Lung (tissue), 12 donors: Measurements from ENCODE around the gene DNM1L. TPM values are rescaled to one million over a fixed set of nuclear protein-coding genes. Genes with fewer than 3 reads are reported as not detected.
A peak's percentile ranks its signal among the peaks of the same experiment; 100 is the strongest.

Experiments
- ATAC-seq: fragments of 200-7000 bp; cut with Tn5 transposase; one replicate; pipeline ENCODE4 v1.9.1; 2020; ENCODE audit warnings: moderate number of reproducible peaks; ENCODE audit not compliant: insufficient read depth, low FRiP score
- DNase-seq, 3 donors: peaks; one replicate each; pipeline ENCODE4 v3.0.0-alpha.2; 2013 to 2017
- H3K27ac ChIP-seq, 2 donors: one replicate each; pipeline ENCODE4 v1.5.1; 2013; ENCODE audit warnings: mild to moderate bottlenecking in 2 of 2, moderate library complexity in 2 of 2, control low read depth in 1 of 2, inconsistent platforms in 1 of 2, low read depth in 1 of 2, low read length in 1 of 2
- H3K27me3 ChIP-seq, 3 donors: one replicate each; pipeline ENCODE4 v1.5.1; 2013; ENCODE audit warnings: low read length in 2 of 3; ENCODE audit not compliant: control insufficient read depth in 3 of 3, insufficient read depth in 3 of 3
- H3K36me3 ChIP-seq, 4 donors: one replicate each; pipeline ENCODE4 v1.5.1; 2013; ENCODE audit warnings: low read length in 4 of 4, mild to moderate bottlenecking in 1 of 4, moderate library complexity in 1 of 4; ENCODE audit not compliant: control insufficient read depth in 4 of 4, insufficient read depth in 4 of 4
- H3K4me1 ChIP-seq, 5 donors: one replicate each; pipeline ENCODE4 v1.5.1; 2013; ENCODE audit warnings: low read length in 5 of 5, mild to moderate bottlenecking in 2 of 5, moderate library complexity in 1 of 5; ENCODE audit not compliant: control insufficient read depth in 5 of 5, insufficient read depth in 5 of 5
- H3K4me3 ChIP-seq: one replicate; pipeline ENCODE4 v1.5.1; 2013; ENCODE audit warnings: mild to moderate bottlenecking, control low read depth, moderate library complexity
- H3K9ac ChIP-seq, 2 donors: one replicate each; pipeline ENCODE4 v1.5.1; 2013; ENCODE audit warnings: low read length in 2 of 2, control low read depth in 1 of 2; ENCODE audit not compliant: insufficient read depth in 1 of 2
- H3K9me3 ChIP-seq, 4 donors: one replicate each; pipeline ENCODE4 v1.5.1; 2013; ENCODE audit warnings: low read length in 3 of 4, mild to moderate bottlenecking in 1 of 4, moderate library complexity in 1 of 4; ENCODE audit not compliant: control insufficient read depth in 4 of 4, insufficient read depth in 3 of 4
- whole genome bisulfite sequencing, 2 donors: extraction: QIAGEN DNeasy Blood & Tissue Kit; methylation state at CpG; one replicate each; pipeline ENCODE4 v1.1.7; 2013; 5-methylcytosine and 5-hydroxymethylcytosine counted together
- polyA plus RNA-seq, 2 donors: library from polyadenylated mRNA; stranded (reverse); fragments of 200-250 nt; gene quantifications; one replicate each; pipeline ENCODE4 v1.2.1, GENCODE V29; 2013
- total RNA-seq, 2 donors: library from RNA; depleted of rRNA in 1 of 2; stranded (reverse); fragments of >200 nt in 1 of 2; gene quantifications; one replicate each; pipeline ENCODE4 v1.2.1, GENCODE V29; 2014 to 2021
- TF ChIP-seq, protein P1 (sequence below): IDR thresholded peaks from 2 replicates; pipeline ENCODE4 v1.5.1; 2012; ENCODE audit warnings: mild to moderate bottlenecking; ENCODE audit errors: control extremely low read depth, extremely low read depth
- donor health status: control.
- donor health status: control.
- donor health status: Bipolar disorder and iron deficiency.
- donor health status: healthy.
- donor health status: DM: yes; HTN: yes; CAD: no.

The DNM1L gene
- total and polyA plus RNA-seq, 4 donors, result 27.4 to 88.1 (median 41.0) TPM

DNA sequence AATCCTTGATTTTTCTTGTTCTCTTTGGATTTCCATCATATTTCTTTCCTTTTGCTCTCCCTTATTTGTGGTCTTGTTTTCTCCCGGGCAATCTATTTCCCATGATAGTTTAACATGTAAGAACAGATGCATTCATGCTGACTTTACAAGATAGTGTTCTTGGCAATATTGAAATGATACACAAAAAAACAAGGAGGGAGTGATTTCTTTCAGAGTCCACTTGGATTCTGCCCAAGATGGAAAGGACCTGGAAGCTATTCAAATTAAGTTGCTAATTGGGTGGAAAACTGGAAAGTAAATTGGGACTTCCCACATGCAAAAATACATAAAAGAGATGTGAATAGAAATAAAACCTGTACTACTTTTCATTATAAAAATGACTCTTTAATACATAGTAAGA is 91.0 kb downstream of the DNM1L start:
- no peak overlapping the region for H3K4me3 ChIP-seq
- peak in 2 of 3 donors; percentile 38 to 50 for DNase-seq
- no peak for ATAC-seq
- H3K9me3 ChIP-seq, result no peaks in the 10 kb centered on the region
- TF ChIP-seq, protein P1, sequence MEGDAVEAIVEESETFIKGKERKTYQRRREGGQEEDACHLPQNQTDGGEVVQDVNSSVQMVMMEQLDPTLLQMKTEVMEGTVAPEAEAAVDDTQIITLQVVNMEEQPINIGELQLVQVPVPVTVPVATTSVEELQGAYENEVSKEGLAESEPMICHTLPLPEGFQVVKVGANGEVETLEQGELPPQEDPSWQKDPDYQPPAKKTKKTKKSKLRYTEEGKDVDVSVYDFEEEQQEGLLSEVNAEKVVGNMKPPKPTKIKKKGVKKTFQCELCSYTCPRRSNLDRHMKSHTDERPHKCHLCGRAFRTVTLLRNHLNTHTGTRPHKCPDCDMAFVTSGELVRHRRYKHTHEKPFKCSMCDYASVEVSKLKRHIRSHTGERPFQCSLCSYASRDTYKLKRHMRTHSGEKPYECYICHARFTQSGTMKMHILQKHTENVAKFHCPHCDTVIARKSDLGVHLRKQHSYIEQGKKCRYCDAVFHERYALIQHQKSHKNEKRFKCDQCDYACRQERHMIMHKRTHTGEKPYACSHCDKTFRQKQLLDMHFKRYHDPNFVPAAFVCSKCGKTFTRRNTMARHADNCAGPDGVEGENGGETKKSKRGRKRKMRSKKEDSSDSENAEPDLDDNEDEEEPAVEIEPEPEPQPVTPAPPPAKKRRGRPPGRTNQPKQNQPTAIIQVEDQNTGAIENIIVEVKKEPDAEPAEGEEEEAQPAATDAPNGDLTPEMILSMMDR, result no peak
- no peaks in the 10 kb centered on the region for H3K36me3 ChIP-seq
- H3K4me1 ChIP-seq, result peaks cover 0 to 36% (median 0%) of the 10 kb centered on the region in 5 donors
- peaks cover 0 to 25% (median 0%) of the 10 kb centered on the region in 3 donors for H3K27me3 ChIP-seq
- 67 to 81% methylated on average over 1 of the region's 1 CpG for WGBS, 2 donors
- H3K27ac ChIP-seq, result no peak overlapping the region
- no peak overlapping the region for H3K9ac ChIP-seq

GRCh38 chr12:32773691-32774090 is 94.6 kb downstream of the DNM1L start:
- peaks cover 0 to 25% (median 0%) of the 10 kb centered on the region in 3 donors for H3K27me3 ChIP-seq

GRCh38 chr12:32776258-32776657 is 97.2 kb downstream of the DNM1L start:
- H3K9ac ChIP-seq, result no peak overlapping the region
- peaks cover 0 to 24% (median 0%) of the 10 kb centered on the region in 3 donors for H3K27me3 ChIP-seq
- peaks cover 0 to 19% (median 7%) of the 10 kb centered on the region in 5 donors for H3K4me1 ChIP-seq
- no peaks in the 10 kb centered on the region for H3K9me3 ChIP-seq
- no peak for ATAC-seq
- no peak overlapping the region for H3K27ac ChIP-seq
- TF ChIP-seq, protein P1, result no peak
- H3K4me3 ChIP-seq, result no peak overlapping the region
- DNase-seq, result no peak
- no peaks in the 10 kb centered on the region for H3K36me3 ChIP-seq
- WGBS, 2 donors, result 75 to 81% methylated on average over 4 of the region's 4 CpGs

More at GRCh38 chr12:32773691-32774090, 94.6 kb downstream of the DNM1L start:
- Histone ChIP-seq H3K36me3 (no peaks in the 10 kb centered on the region), H3K9ac (no peak overlapping the region), H3K27ac (no peak overlapping the region), H3K9me3 (no peaks in the 10 kb centered on the region), H3K4me3 (no peak overlapping the region), H3K4me1 (peaks cover 0 to 21% (median 0%) of the 10 kb centered on the region in 5 donors)
- ATAC-seq (no peak), DNase-seq (no peak)
- 58 to 73% methylated on average over 6 of the region's 6 CpGs for WGBS, 2 donors
- TF ChIP-seq, protein P1, result no peak

- no peaks in the 10 kb centered on the region for H3K9me3 ChIP-seq
- WGBS, 2 donors, result 56 to 81% methylated on average over 5 of the region's 5 CpGs
- H3K27me3 ChIP-seq, result peaks cover 0 to 24% (median 0%) of the 10 kb centered on the region in 3 donors
- H3K27ac ChIP-seq, result no peak overlapping the region
- no peak overlapping the region for H3K9ac ChIP-seq
- H3K36me3 ChIP-seq, result no peaks in the 10 kb centered on the region
- no peak overlapping the region for H3K4me3 ChIP-seq
- H3K4me1 ChIP-seq, result peaks cover 0 to 19% (median 7%) of the 10 kb centered on the region in 5 donors
- TF ChIP-seq, protein P1, result no peak
- DNase-seq (no peak), ATAC-seq (no peak)
Observed at GRCh38 chr12:32777159-32777558, 98.1 kb downstream of the DNM1L start.
